ENCODE measurements around the gene IMPA2. TPM values are rescaled to one million over a fixed set of nuclear protein-coding genes. Genes with fewer than 3 reads are reported as not detected.

The IMPA2 gene
- total RNA-seq, 1 donor from 2014 or later: 15.8 TPM

Other genes with a start within 250 kb of the IMPA2 start
- gene CHMP1B, start 130.1 kb upstream of the IMPA2 start, total RNA-seq: 27.1 TPM
- gene MPPE1, start 73.2 kb upstream of the IMPA2 start, total RNA-seq: 41.6 TPM
- not detected for gene ANKRD62, start 112.3 kb downstream of the IMPA2 start, total RNA-seq